SJCRH30 (cell line): Measurements from ENCODE around the gene MAP1LC3B. TPM values are rescaled to one million over a fixed set of nuclear protein-coding genes. Genes with fewer than 3 reads are reported as not detected.

Experiments
- DNase-seq, 2 experiments: peaks; one replicate each; pipeline ENCODE4 v3.0.0-alpha.2; 2015 to 2020
- H3K27ac ChIP-seq: fragments of 250-450 bp; sonication (Bioruptor Pico); 2 replicates; pipeline ENCODE4 v1.5.1; 2020; ENCODE audit warnings: mild to moderate bottlenecking, moderate library complexity
- H3K27me3 ChIP-seq: fragments of 250-450 bp; sonication (Bioruptor Pico); 2 replicates; pipeline ENCODE4 v1.5.1; 2020; ENCODE audit warnings: mild to moderate bottlenecking, moderate library complexity
- H3K36me3 ChIP-seq: fragments of 250-450 bp; sonication (Bioruptor Pico); 2 replicates; pipeline ENCODE4 v1.5.1; 2020; ENCODE audit warnings: mild to moderate bottlenecking, moderate library complexity
- H3K4me1 ChIP-seq: fragments of 250-450 bp; sonication (Bioruptor Pico); 2 replicates; pipeline ENCODE4 v1.5.1; 2020; ENCODE audit warnings: mild to moderate bottlenecking, moderate library complexity
- H3K4me3 ChIP-seq: fragments of 250-450 bp; sonication (Bioruptor Pico); 2 replicates; pipeline ENCODE4 v1.5.1; 2020; ENCODE audit warnings: mild to moderate bottlenecking, moderate library complexity
- H3K9me3 ChIP-seq: fragments of 250-450 bp; sonication (Bioruptor Pico); replicated peaks from 2 replicates; pipeline ENCODE4 v1.5.1; 2020; ENCODE audit warnings: mild to moderate bottlenecking, moderate library complexity
- total RNA-seq: library from RNA; depleted of rRNA; stranded (reverse); fragments of >200 nt; shearing (Covaris generic); gene quantifications from 2 replicates; pipeline ENCODE4 v1.2.3, GENCODE V29; 2014; rRNA removed

The MAP1LC3B gene
- total RNA-seq, 1 experiment from 2014 or later = 12.9 TPM

DNA sequence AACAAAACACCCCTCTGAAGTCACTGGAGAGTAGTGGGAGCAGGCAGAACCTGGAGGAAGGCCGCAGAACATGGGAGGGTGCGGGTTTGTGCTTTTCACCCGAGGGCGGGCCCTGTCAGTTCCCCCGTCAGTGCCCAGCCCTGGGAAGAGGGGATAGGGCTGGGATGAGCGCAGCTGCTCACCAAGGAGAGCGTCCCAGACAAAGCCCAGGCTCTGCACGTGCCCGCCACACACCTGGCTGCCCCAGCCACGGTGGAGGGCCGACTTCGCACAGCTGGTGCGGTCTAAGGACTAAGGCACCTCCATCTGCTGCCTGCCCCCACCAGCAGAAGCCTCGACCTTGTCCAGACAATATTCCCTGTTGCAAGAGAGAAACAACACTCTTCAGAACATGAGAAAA, 61.2 kb downstream of the MAP1LC3B start:
- H3K27ac ChIP-seq = no peak overlapping the region
- DNase-seq = no peak
- no peaks in the 10 kb centered on the region for H3K9me3 ChIP-seq
- H3K27me3 ChIP-seq = no peaks in the 10 kb centered on the region
- H3K36me3 ChIP-seq = no peaks in the 10 kb centered on the region
- no peak overlapping the region for H3K4me3 ChIP-seq
- H3K4me1 ChIP-seq = peaks cover 10% of the 10 kb centered on the region

Other genes with a start within 250 kb of the MAP1LC3B start
- 1.5 TPM in 2 replicates for gene C16orf95, start 74.9 kb upstream of the MAP1LC3B start, total RNA-seq
- gene FBXO31, start 8.6 kb upstream of the MAP1LC3B start, total RNA-seq = 11.9 and 13.1 TPM in 2 replicates
- gene ZCCHC14, start 100.7 kb downstream of the MAP1LC3B start, total RNA-seq = 5.9 and 7.5 TPM in 2 replicates
- not detected in 2 replicates for gene JPH3, start 210.2 kb downstream of the MAP1LC3B start, total RNA-seq